GM12878 (cell line): ENCODE data around the gene GUCY1A1. TPM values are rescaled to one million over a fixed set of nuclear protein-coding genes. Genes with fewer than 3 reads are reported as not detected.

Experiments
- ATAC-seq: fragments of 200-7000 bp; cut with Tn5 transposase; 3 replicates; pipeline ENCODE4 v1.9.1; 2020; ENCODE audit warnings: mild to moderate bottlenecking, moderate library complexity
- BruUV-seq: library from RNA; stranded (reverse); fragments of 400-500 nt; replicated peaks from 2 replicates; lab custom pipeline; 2021; lab: Mats Ljungman, UMichigan
- CTCF ChIA-PET: fragments of 300-600 bp; sonication (Branson Sonifier 250); formaldehyde crosslinking; extraction: SDS; loops from one replicate; lab custom pipeline; 2021; ENCODE audit warnings: inconsistent platforms; lab: Yijun Ruan, JAX
- POLR2A ChIA-PET: fragments of 350-600 bp; formaldehyde crosslinking; extraction: SDS; loops from one replicate; lab custom pipeline; 2021; ENCODE audit warnings: inconsistent platforms; lab: Charles Lee
- RAD21 ChIA-PET: fragments of 300-600 bp; sonication (Branson Sonifier 250); formaldehyde crosslinking; loops from one replicate; lab custom pipeline; 2023; ENCODE audit warnings: antibody characterized with exemption; ENCODE audit not compliant: unreplicated experiment; lab: Charles Lee
- SMC1A ChIA-PET: fragments of 300-600 bp; sonication (Branson Sonifier 250); formaldehyde crosslinking; loops from one replicate; lab custom pipeline; 2023; ENCODE audit not compliant: unreplicated experiment, uncharacterized antibody; lab: Charles Lee
- DNase-seq: peaks from one replicate; pipeline ENCODE4 v3.0.0-alpha.2; 2011; ENCODE audit warnings: low read depth, low spot score
- FAIRE-seq: peaks from 3 replicates; lab custom pipeline; 2011; peaks lifted over from hg19 to GRCh38; lab: Jason Lieb, UNC
- H2AFZ ChIP-seq: 2 replicates; pipeline ENCODE4 v1.6.0; 2011; ENCODE audit warnings: low read depth, low read length, control low read depth; ENCODE audit not compliant: control insufficient read depth
- H3K27ac ChIP-seq: 2 replicates; pipeline ENCODE4 v1.5.1; 2011; ENCODE audit warnings: control low read depth; ENCODE audit not compliant: control insufficient read depth, insufficient read depth
- H3K27me3 ChIP-seq, 2 experiments: replicated peaks in 1 of 2; 2 replicates each; pipeline versions ENCODE4 v1.6.0 to v1.6.1; 2011; ENCODE audit warnings: low read length in 1 of 2; ENCODE audit not compliant: control insufficient read depth in 2 of 2, insufficient read depth in 2 of 2
- H3K36me3 ChIP-seq, 2 experiments: 2 replicates each; pipeline ENCODE4 v1.5.1; 2011; ENCODE audit warnings: low read length in 1 of 2; ENCODE audit not compliant: control insufficient read depth in 2 of 2, insufficient read depth in 2 of 2
- H3K4me1 ChIP-seq: 2 replicates; pipeline ENCODE4 v1.6.1; 2011; ENCODE audit warnings: mild to moderate bottlenecking, low read length, moderate library complexity, mixed read lengths; ENCODE audit not compliant: control insufficient read depth, insufficient read depth
- H3K4me2 ChIP-seq: 2 replicates; pipeline ENCODE4 v1.6.0; 2011; ENCODE audit warnings: control low read depth; ENCODE audit not compliant: control insufficient read depth, insufficient read depth
- H3K4me3 ChIP-seq: fragments of 200-600 bp; sonication (generic); 2 replicates; pipeline ENCODE4 v1.5.1; 2016
- H3K79me2 ChIP-seq: 2 replicates; pipeline ENCODE4 v1.6.0; 2011; ENCODE audit warnings: low read length; ENCODE audit not compliant: control insufficient read depth, insufficient read depth
- H3K9ac ChIP-seq: 2 replicates; pipeline ENCODE4 v1.8.0; 2011; ENCODE audit warnings: low read length, control low read depth, mixed read lengths; ENCODE audit not compliant: control insufficient read depth, insufficient read depth
- H3K9me3 ChIP-seq: replicated peaks from 3 replicates; pipeline ENCODE4 v1.5.1; 2011; ENCODE audit warnings: mild to moderate bottlenecking, low read length; ENCODE audit not compliant: control insufficient read depth, insufficient read depth
- H4K20me1 ChIP-seq: 2 replicates; pipeline ENCODE4 v1.6.0; 2011; ENCODE audit not compliant: control insufficient read depth, insufficient read depth
- BCL11A ChIP-seq: IDR thresholded peaks from 2 replicates; pipeline ENCODE4 v1.6.1; 2011; ENCODE audit warnings: low read depth, low read length
- GABPA ChIP-seq: IDR thresholded peaks from 2 replicates; pipeline ENCODE4 v1.6.1; 2014; ENCODE audit warnings: antibody characterized with exemption, low read depth, mild to moderate bottlenecking, inconsistent platforms
- NFYB ChIP-seq: IDR thresholded peaks from 2 replicates; pipeline ENCODE4 v1.6.1; 2011; ENCODE audit warnings: low read depth, mild to moderate bottlenecking, low read length, improper control_type of control experiment, moderate library complexity; ENCODE audit not compliant: insufficient read depth
- PML ChIP-seq: IDR thresholded peaks from 2 replicates; pipeline ENCODE4 v1.6.1; 2012; ENCODE audit warnings: low read length, inconsistent platforms
- ZZZ3 ChIP-seq: IDR thresholded peaks from 2 replicates; pipeline ENCODE4 v1.6.1; 2011; ENCODE audit warnings: low read depth; ENCODE audit not compliant: control insufficient read depth, insufficient read length
- WGBS: methylation state at CpG from one replicate; pipeline ENCODE4 v1.1.6; 2016; ENCODE audit warnings: low lambda C conversion rate; ENCODE audit not compliant: insufficient replicate concordance, insufficient coverage; ENCODE audit errors: missing lambda C conversion rate; 5-methylcytosine and 5-hydroxymethylcytosine counted together
- in situ Hi-C: fragments of 300-500 bp; cut with MboI; formaldehyde crosslinking; loops from 9 replicates; pipeline ENCODE4 v1.14.3; 2018; ENCODE audit warnings: mixed read lengths
- intact Hi-C: fragments of 100-400 bp; cut with micrococcal nuclease; formaldehyde crosslinking; loops from one replicate; pipeline ENCODE4 v1.14.2; 2022; ENCODE audit not compliant: unreplicated experiment
- polyA plus RNA-seq, 11 experiments: library from polyadenylated mRNA; depleted of rRNA in 4 of 11; unstranded in 6 of 11; stranded (reverse) in 5 of 11; fragments of >200 nt; fragmentation: Nextera tagmentation in 4 of 11; fragmentation: Illumina TruSeq in 1 of 11; extraction: Ambion mirVana in 4 of 11; extraction: Trizol in 1 of 11; gene quantifications; 1 replicate in 1 of 11; 2 replicates in 10 of 11; pipeline versions ENCODE4 v1.2.1 to v1.2.3, GENCODE V29; 2011 to 2016; ENCODE audit warnings: inconsistent platforms in 2 of 11, missing spikeins in 2 of 11, low read depth in 1 of 11
- total RNA-seq, 4 experiments: library from RNA; depleted of rRNA in 3 of 4; stranded (reverse); fragments of >200 nt in 3 of 4; fragmentation: Illumina TruSeq in 1 of 4; extraction: Trizol in 1 of 4; gene quantifications; 2 replicates each; pipeline versions ENCODE4 v1.2.1 to v1.2.3, GENCODE V29; 2013 to 2021
- TF ChIP-seq, protein P1 (sequence below): fragments of 450-650 bp; IDR thresholded peaks from 2 replicates; pipeline ENCODE4 v1.6.1; 2018; ENCODE audit warnings: mild to moderate bottlenecking, low read depth, moderate library complexity; ENCODE audit not compliant: partially characterized antibody

Gene GUCY1A1
- total and polyA plus RNA-seq, 10 of the 15 experiments (the other 5 are each of a cell fraction or from before 2014, with no cell fraction given) = 0.44 to 22.6 (median 0.55) TPM

DNA sequence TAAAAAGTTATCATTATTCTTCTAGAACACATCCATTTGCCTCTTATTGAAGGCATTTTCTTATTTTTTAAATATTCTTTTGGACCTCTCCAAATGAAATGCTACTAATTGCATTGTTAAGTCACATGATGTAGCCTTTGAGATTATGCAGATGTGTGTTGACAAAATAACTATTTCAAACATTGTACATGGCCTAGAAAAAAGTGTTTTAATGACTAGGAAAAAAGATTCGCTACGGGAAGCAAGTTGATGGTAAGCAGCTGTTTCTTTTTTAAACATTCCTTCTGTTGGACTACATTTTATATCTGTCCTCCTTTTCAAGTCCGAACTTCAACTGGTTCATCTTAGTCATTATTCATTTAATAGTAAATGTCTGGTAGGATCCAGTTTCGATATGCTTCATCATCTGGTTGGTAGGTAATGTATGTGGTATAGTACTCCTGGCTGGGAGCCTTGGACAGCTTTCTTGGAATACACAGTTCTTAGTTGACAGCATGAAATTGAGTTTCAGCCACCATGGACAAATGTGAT is 34.3 kb upstream of the GUCY1A1 start:
- no peak overlapping the region for H3K9ac ChIP-seq
- intact Hi-C loops (no loop called here), in situ Hi-C loops (no loop called here)
- H4K20me1 ChIP-seq = no peaks in the 10 kb centered on the region
- WGBS = 36% methylated on average over 4 of the region's 4 CpGs
- H3K36me3 ChIP-seq = no peaks in the 10 kb centered on the region
- H3K27me3 ChIP-seq = no peaks in the 10 kb centered on the region
- no peaks in the 10 kb centered on the region for H3K9me3 ChIP-seq
- no peak for TF ChIP-seq PML
- TF ChIP-seq ZZZ3 = no peak
- TF ChIP-seq BCL11A = no peak
- no peak for TF ChIP-seq NFYB
- no peak for TF ChIP-seq GABPA
- TF ChIP-seq, protein P1, sequence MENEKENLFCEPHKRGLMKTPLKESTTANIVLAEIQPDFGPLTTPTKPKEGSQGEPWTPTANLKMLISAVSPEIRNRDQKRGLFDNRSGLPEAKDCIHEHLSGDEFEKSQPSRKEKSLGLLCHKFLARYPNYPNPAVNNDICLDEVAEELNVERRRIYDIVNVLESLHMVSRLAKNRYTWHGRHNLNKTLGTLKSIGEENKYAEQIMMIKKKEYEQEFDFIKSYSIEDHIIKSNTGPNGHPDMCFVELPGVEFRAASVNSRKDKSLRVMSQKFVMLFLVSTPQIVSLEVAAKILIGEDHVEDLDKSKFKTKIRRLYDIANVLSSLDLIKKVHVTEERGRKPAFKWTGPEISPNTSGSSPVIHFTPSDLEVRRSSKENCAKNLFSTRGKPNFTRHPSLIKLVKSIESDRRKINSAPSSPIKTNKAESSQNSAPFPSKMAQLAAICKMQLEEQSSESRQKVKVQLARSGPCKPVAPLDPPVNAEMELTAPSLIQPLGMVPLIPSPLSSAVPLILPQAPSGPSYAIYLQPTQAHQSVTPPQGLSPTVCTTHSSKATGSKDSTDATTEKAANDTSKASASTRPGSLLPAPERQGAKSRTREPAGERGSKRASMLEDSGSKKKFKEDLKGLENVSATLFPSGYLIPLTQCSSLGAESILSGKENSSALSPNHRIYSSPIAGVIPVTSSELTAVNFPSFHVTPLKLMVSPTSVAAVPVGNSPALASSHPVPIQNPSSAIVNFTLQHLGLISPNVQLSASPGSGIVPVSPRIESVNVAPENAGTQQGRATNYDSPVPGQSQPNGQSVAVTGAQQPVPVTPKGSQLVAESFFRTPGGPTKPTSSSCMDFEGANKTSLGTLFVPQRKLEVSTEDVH = no peak
- H3K4me3 ChIP-seq = no peak overlapping the region
- no peaks in the 10 kb centered on the region for H3K79me2 ChIP-seq
- no TSS peak for BruUV-seq
- ChIA-PET RAD21 (interaction anchor here (1.0 to 2.0 kb wide), 2 partner anchors 17 to 39 kb away, joined by 4 to 7 read pairs; no protein-coding TSS in a partner anchor), SMC1A (interaction anchor here (1.4 to 4.4 kb wide), 4 partner anchors 10 to 71 kb away, joined by 3 to 25 read pairs (median 8); no protein-coding TSS in a partner anchor), POLR2A (interaction anchor here (0.7 to 1.7 kb wide), 2 partner anchors 18 to 157 kb away, joined by 3 to 7 read pairs; no protein-coding TSS in a partner anchor), CTCF (interaction anchor here (1.1 kb wide), 1 partner anchor 18 kb away, joined by 3 read pairs; no protein-coding TSS in a partner anchor)
- H2AFZ ChIP-seq = no peak overlapping the region
- no peak for ATAC-seq
- no peak for DNase-seq
- no peaks in the 10 kb centered on the region for H3K4me1 ChIP-seq
- no peak for FAIRE-seq
- no peak overlapping the region for H3K27ac ChIP-seq
- H3K4me2 ChIP-seq = no peak overlapping the region
